GM21529 (cell line): Measurements from ENCODE around the gene RRAS.
A peak's percentile ranks its signal among the peaks of the same experiment; 100 is the strongest.

Experiments used
- ATAC-seq: cut with Tn5 transposase; IDR thresholded peaks from one replicate; pipeline ENCODE4 v1.9.1; 2021; ENCODE audit not compliant: unreplicated experiment

The RRAS gene

GRCh38 chr19:49655570-49656455, 15.9 kb upstream of the RRAS start:
- ATAC-seq: no peak

DNA sequence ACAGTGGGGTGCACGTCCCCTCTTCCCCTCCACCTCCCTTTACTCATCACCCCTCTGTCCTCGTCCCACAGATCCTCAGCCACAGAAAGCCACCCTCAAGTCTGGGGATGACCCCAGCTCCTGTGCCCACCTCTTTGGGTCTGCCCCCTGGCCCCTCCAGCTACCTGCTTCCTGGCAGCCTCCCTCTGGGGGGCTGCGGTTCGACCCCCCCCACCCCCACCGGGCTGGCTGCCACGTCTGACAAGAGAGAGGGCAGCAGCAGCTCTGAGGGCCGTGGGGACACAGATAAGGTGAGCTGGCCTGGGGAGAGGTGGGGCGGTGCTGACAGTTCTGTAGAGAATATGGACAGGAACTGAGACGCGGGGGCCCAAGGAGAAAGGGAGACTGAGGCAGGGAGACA, 14.6 kb upstream of the RRAS start:
- ATAC-seq: no peak

DNA sequence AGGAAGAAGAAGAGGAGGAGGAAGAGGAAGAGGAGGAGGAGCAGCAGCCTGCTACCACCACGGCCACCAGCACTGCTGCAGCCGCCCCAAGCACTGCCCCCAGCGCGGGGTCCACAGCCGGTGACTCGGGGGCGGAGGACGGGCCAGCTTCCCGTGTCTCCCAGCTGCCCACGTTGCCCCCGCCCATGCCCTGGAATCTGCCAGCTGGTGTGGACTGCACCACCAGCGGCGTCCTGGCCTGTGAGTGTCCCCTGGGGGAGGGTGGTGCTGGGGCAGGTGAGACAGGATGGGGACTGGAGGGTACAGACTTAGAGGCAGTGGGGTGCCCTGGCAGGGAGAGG, 13.5 kb upstream of the RRAS start:
- ATAC-seq: no peak

DNA sequence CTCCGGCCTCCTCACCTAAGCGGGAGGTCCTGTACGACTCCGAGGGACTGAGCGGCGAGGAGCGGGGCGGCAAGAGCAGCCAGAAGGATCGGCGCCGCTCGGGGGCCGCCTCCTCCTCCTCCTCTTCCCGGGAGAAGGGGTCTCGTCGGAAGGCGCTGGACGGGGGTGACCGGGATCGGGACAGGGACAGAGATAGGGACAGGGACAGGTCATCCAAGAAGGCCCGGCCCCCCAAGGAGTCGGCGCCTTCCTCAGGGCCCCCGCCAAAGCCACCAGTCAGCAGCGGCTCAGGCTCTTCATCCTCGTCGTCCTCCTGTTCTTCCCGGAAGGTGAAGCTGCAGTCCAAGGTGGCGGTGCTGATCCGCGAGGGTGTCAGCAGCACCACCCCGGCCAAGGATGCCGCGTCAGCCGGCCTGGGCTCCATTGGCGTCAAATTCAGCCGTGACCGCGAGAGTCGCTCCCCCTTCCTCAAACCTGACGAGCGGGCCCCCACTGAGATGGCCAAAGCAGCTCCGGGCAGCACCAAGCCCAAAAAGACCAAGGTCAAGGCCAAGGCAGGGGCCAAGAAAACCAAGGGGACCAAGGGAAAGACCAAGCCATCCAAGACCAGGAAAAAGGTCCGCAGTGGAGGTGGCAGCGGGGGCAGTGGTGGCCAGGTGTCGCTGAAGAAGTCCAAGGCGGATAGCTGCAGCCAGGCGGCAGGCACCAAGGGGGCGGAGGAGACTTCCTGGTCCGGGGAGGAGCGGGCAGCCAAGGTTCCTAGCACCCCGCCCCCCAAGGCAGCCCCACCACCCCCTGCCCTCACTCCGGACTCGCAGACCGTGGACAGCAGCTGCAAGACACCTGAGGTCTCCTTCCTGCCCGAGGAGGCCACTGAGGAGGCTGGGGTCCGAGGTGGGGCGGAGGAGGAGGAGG, 12.9 kb upstream of the RRAS start:
- ATAC-seq: no peak

GRCh38 chr19:49651820-49652550, 12.0 kb upstream of the RRAS start:
- no peak for ATAC-seq

DNA sequence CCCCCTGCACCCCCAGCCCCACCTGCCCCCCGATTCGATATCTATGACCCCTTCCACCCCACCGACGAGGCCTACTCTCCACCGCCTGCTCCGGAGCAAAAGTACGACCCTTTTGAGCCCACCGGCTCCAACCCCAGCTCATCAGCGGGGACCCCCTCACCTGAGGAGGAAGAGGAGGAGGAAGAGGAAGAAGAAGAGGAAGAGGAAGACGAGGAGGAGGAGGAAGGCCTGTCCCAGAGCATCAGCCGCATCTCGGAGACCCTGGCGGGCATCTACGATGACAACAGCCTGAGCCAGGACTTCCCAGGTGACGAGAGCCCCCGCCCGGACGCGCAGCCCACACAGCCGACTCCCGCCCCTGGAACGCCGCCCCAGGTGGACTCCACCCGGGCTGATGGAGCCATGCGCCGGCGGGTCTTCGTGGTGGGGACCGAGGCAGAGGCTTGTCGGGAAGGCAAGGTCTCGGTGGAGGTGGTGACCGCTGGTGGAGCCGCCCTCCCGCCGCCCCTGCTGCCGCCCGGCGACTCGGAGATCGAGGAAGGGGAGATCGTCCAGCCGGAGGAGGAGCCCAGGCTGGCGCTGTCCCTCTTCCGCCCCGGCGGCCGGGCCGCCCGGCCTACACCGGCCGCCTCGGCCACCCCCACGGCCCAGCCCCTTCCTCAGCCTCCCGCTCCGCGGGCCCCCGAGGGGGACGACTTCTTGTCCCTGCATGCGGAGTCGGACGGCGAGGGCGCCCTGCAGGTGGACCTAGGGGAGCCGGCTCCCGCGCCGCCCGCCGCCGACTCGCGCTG, 11.3 kb upstream of the RRAS start:
- no peak for ATAC-seq

GRCh38 chr19:49646586-49646985, 6.6 kb upstream of the RRAS start:
- ATAC-seq: no peak

- ATAC-seq: no peak
These were observed 6.1 kb upstream of the RRAS start for GRCh38 chr19:49645995-49646394.

DNA sequence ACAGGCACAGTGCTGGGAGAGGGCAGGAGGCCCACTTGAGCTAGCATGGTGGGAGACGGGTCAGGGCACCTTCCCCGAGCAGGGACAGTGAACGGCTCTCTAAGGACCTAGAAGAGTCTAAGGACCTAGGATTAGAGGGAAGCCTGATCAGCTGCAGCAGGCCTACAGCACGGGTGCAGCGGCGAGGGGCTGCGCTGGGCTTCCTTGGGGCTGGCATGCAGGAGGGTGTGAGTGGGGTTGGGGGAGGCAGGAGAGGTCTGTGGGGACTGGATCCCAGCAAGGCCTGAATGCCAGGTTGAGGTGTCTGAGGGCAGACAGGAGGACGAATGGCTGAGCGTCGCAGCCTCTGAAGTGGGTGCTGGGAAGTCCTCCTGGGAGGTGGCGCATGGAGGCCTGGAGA, 5.6 kb upstream of the RRAS start:
- ATAC-seq: no peak

DNA sequence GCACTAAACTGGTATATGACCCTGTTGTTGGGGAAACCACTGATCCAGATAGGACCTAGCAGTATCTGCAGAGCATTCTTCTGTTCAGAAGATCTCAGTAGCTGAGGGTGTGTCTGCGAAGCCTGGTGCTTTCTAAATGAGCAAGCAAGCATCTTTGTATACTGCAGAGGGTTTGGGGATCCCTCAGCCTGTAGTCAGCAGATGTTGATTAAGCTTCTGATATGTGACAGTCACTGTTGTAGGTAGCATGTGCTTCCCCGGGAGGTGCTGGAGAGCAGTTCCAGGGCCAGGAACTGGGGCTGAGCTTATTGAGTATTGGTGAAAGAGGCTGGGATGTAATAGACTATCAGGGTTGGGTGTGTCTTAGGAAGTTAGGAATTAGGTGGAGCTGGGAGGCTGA, 3.5 kb upstream of the RRAS start:
- ATAC-seq: no peak

GRCh38 chr19:49642492-49643035, 2.6 kb upstream of the RRAS start:
- ATAC-seq: no peak

GRCh38 chr19:49641688-49642491, 1.9 kb upstream of the RRAS start, which contains the start of gene SCAF1:
Gene SCAF1, plus strand, starts transcription at chr19:49642209. Its CDS starts 2,818 bp downstream, at chr19:49645027.
- peak; percentile 49 for ATAC-seq

GRCh38 chr19:49639401-49640112, 386 bp downstream of the RRAS start:
- no peak for ATAC-seq

GRCh38 chr19:49637821-49638738, 1.9 kb downstream of the RRAS start:
- no peak for ATAC-seq

DNA sequence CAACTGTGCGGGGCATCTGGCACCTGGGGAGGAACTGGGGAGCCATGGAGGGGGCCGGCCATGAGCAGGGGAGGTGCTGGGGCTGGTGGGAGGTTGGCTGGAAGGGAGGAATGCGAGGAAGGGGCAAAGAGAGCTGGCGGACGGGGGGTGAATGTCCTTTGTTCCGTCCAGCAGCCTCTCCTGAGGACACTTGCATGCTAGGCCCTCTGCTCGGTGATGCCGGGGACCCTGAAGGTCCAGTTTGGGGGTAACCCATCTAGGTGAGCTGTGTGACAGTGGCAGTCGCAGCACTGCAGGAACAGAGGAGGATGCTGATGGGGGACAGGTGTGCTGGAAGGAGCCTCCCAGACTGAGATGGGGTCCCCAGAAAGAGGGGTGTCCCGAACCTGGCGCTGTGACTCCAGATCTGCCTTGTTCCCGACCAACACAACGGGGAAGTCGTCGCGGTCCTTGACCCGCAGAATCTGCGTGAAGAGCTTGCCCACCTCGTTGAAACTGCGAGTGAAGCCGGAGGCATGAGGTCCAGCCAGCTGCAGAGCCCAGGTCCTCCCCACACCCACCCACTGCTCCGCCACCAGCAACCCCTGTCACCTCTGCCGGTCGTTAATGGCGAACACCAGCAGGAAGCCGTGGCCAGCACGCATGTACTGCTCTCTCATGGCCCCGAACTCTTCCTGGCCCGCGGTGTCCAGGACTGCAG, 3.6 kb downstream of the RRAS start:
- ATAC-seq: no peak

DNA sequence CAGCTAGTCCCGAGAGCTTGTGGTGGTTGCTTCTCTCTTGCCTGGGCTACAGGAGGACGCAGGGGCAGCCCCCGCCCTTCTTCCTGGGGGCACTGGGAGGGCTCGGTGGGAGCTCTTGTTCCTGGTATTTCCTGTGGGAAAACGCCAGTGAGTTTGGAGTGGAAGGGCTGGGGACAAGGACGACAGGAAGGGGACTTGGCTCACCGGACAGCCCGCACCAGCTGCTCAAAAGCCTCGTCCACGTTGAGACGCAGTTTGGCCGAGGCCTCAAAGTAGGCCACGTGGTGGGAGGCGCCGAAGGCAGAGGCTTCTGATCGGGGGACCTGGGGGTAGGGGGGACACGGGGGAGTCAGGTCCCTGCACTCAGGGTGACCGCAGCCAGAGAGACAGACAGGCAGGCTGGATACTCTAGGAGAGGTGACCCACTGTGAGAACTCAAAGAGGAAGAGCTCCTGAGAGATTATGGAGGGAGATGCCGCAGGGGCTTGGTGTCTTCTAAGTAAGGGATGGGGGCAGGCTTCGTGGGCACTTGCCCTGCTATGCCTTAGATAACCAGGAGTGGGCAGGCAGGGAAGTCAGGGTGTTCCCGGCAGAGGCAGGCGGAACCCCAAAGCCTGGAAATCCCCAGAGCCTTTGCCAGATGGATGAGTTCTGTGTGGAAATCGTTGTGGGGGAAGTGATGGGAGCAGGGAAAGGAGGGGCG, 4.3 kb downstream of the RRAS start:
- no peak for ATAC-seq
